Osteoblast (primary cell): Measurements from ENCODE around the gene GORASP2. TPM values are rescaled to one million over a fixed set of nuclear protein-coding genes. Genes with fewer than 3 reads are reported as not detected.
"Not testable (repeated sequence)": the region's sequence is repeated elsewhere in the genome, so short reads cannot be mapped to it uniquely, and the experiment has no call there.

Source experiments
- DNase-seq: peaks from one replicate; pipeline ENCODE4 v3.0.0; 2011; ENCODE audit warnings: low spot score, mixed read lengths; ENCODE audit not compliant: insufficient read length; ENCODE audit errors: missing footprints
- H2AFZ ChIP-seq: 2 replicates; pipeline ENCODE4 v1.6.0; 2011; ENCODE audit warnings: mild to moderate bottlenecking, low read length
- H3K27ac ChIP-seq: 2 replicates; pipeline ENCODE4 v1.5.1; 2011; ENCODE audit warnings: mild to moderate bottlenecking, low read depth, low read length, moderate library complexity
- H3K27me3 ChIP-seq: 2 replicates; pipeline ENCODE4 v1.6.0; 2012; ENCODE audit warnings: mild to moderate bottlenecking, control low read depth, inconsistent platforms, low read length, moderate library complexity; ENCODE audit not compliant: insufficient read depth
- H3K36me3 ChIP-seq: 2 replicates; pipeline ENCODE4 v1.5.1; 2011; ENCODE audit warnings: mild to moderate bottlenecking, low read length, control low read depth, moderate library complexity; ENCODE audit not compliant: insufficient read depth
- H3K4me1 ChIP-seq: 2 replicates; pipeline ENCODE4 v1.5.1; 2011; ENCODE audit warnings: mild to moderate bottlenecking, low read length, control low read depth, moderate library complexity; ENCODE audit not compliant: insufficient read depth
- H3K4me2 ChIP-seq: 2 replicates; pipeline ENCODE4 v1.6.0; 2011; ENCODE audit warnings: mild to moderate bottlenecking, low read length; ENCODE audit not compliant: insufficient read depth
- H3K4me3 ChIP-seq: fragments of 200-600 bp; sonication (generic); 3 replicates; pipeline ENCODE4 v1.5.1; 2012; ENCODE audit warnings: mild to moderate bottlenecking, low read length, inconsistent platforms; ENCODE audit not compliant: insufficient read depth
- H3K79me2 ChIP-seq: 2 replicates; pipeline ENCODE4 v1.6.0; 2012; ENCODE audit warnings: mild to moderate bottlenecking, low read length, control low read depth, inconsistent platforms; ENCODE audit not compliant: insufficient read depth
- H3K9me3 ChIP-seq: 2 replicates; pipeline ENCODE4 v1.5.1; 2011; ENCODE audit warnings: low read depth, low read length, control low read depth
- H4K20me1 ChIP-seq: 2 replicates; pipeline ENCODE4 v1.6.0; 2012; ENCODE audit warnings: mild to moderate bottlenecking, low read length, control low read depth; ENCODE audit not compliant: insufficient read depth
- CTCF ChIP-seq: IDR thresholded peaks from 2 replicates; pipeline ENCODE4 v1.5.1; 2011; ENCODE audit warnings: mild to moderate bottlenecking, low read depth, low read length, moderate library complexity; ENCODE audit errors: extremely low read depth
- total RNA-seq: library from RNA; depleted of rRNA; stranded (reverse); fragments of >200 nt; gene quantifications from 2 replicates; pipeline ENCODE4 v1.2.3, GENCODE V29; 2012

The GORASP2 gene
- total RNA-seq, 1 donor = 51.8 TPM

- Histone ChIP-seq H2AFZ (no peak overlapping the region), H3K79me2 (no peaks in the 10 kb centered on the region), H3K4me3 (no peak overlapping the region), H3K27ac (no peak overlapping the region), H3K4me1 (no peaks in the 10 kb centered on the region), H3K4me2 (no peak overlapping the region), H4K20me1 (no peaks in the 10 kb centered on the region), H3K27me3 (no peaks in the 10 kb centered on the region), H3K36me3 (no peaks in the 10 kb centered on the region), H3K9me3 (peaks cover 4% of the 10 kb centered on the region)
- DNase-seq = no peak
- no peak for TF ChIP-seq CTCF
Observed at GRCh38 chr2:170917219-170917913, 11.7 kb upstream of the GORASP2 start.

GRCh38 chr2:170917957-170918356 lies 11.1 kb upstream of the GORASP2 start:
- Histone ChIP-seq H2AFZ (no peak overlapping the region), H3K4me1 (no peaks in the 10 kb centered on the region), H4K20me1 (no peaks in the 10 kb centered on the region), H3K27ac (no peak overlapping the region), H3K9me3 (peaks cover under 1% of the 10 kb centered on the region), H3K4me2 (no peak overlapping the region), H3K4me3 (no peak overlapping the region), H3K79me2 (no peaks in the 10 kb centered on the region), H3K27me3 (no peaks in the 10 kb centered on the region), H3K36me3 (no peaks in the 10 kb centered on the region)
- DNase-seq = no peak
- no peak for TF ChIP-seq CTCF

GRCh38 chr2:170921873-170922272 lies 7.2 kb upstream of the GORASP2 start:
- H3K27me3 ChIP-seq, H3K4me1 ChIP-seq, H3K27ac ChIP-seq, H2AFZ ChIP-seq, DNase-seq, H3K79me2 ChIP-seq, H3K4me2 ChIP-seq, H4K20me1 ChIP-seq, H3K36me3 ChIP-seq, H3K4me3 ChIP-seq, H3K9me3 ChIP-seq: not testable (repeated sequence)

GRCh38 chr2:170922634-170923494 lies 6.2 kb upstream of the GORASP2 start:
- no peak overlapping the region for H3K4me2 ChIP-seq
- H3K36me3 ChIP-seq = no peaks in the 10 kb centered on the region
- H4K20me1 ChIP-seq = no peaks in the 10 kb centered on the region
- H3K27me3 ChIP-seq = no peaks in the 10 kb centered on the region
- no peak for TF ChIP-seq CTCF
- H3K9me3 ChIP-seq = no peaks in the 10 kb centered on the region
- H2AFZ ChIP-seq = no peak overlapping the region
- H3K27ac ChIP-seq = no peak overlapping the region
- no peaks in the 10 kb centered on the region for H3K79me2 ChIP-seq
- DNase-seq = peak; percentile 35
- no peaks in the 10 kb centered on the region for H3K4me1 ChIP-seq
- no peak overlapping the region for H3K4me3 ChIP-seq
